HG03097 (cell line): Measurements from ENCODE around the gene ELMO1.
"Not testable (repeated sequence)": the region's sequence is repeated elsewhere in the genome, so short reads cannot be mapped to it uniquely, and the experiment has no call there.

ENCODE experiments used
- ATAC-seq: cut with Tn5 transposase; IDR thresholded peaks from one replicate; pipeline ENCODE4 v1.9.1; 2021; ENCODE audit not compliant: unreplicated experiment, low FRiP score

The ELMO1 gene

GRCh38 chr7:37007691-37008090, 441.0 kb downstream of the ELMO1 start:
- no peak for ATAC-seq

GRCh38 chr7:37007268-37007667, 441.4 kb downstream of the ELMO1 start:
- no peak for ATAC-seq

GRCh38 chr7:37006764-37007163, 441.9 kb downstream of the ELMO1 start:
- no peak for ATAC-seq

- no peak for ATAC-seq
These were observed 448.2 kb downstream of the ELMO1 start for GRCh38 chr7:37000511-37000910.

- ATAC-seq, result no peak
These were observed 448.8 kb downstream of the ELMO1 start for GRCh38 chr7:36999626-37000485.

GRCh38 chr7:36995776-36996175, 452.9 kb downstream of the ELMO1 start:
- ATAC-seq, result no peak

- no peak for ATAC-seq
These were observed 454.1 kb downstream of the ELMO1 start for GRCh38 chr7:36994456-36995112.

- no peak for ATAC-seq
These were observed 461.5 kb downstream of the ELMO1 start for GRCh38 chr7:36986948-36987724.

- ATAC-seq, result no peak
These were observed 462.1 kb downstream of the ELMO1 start for GRCh38 chr7:36986511-36986933.

GRCh38 chr7:36985866-36986400, 462.7 kb downstream of the ELMO1 start:
- ATAC-seq, result no peak

GRCh38 chr7:36985316-36985715, 463.3 kb downstream of the ELMO1 start:
- ATAC-seq, result no peak

- ATAC-seq, result no peak
These were observed 463.9 kb downstream of the ELMO1 start for GRCh38 chr7:36984710-36985312.

GRCh38 chr7:36984041-36984521, 464.6 kb downstream of the ELMO1 start:
- no peak for ATAC-seq

GRCh38 chr7:36982766-36983165, 465.9 kb downstream of the ELMO1 start:
- no peak for ATAC-seq

- no peak for ATAC-seq
These were observed 468.8 kb downstream of the ELMO1 start for GRCh38 chr7:36979810-36980248.

GRCh38 chr7:36978461-36978860, 470.2 kb downstream of the ELMO1 start:
- ATAC-seq, result no peak

- ATAC-seq, result no peak
These were observed 470.8 kb downstream of the ELMO1 start for GRCh38 chr7:36977878-36978277.

GRCh38 chr7:36973534-36973933, 475.1 kb downstream of the ELMO1 start:
- not testable (repeated sequence) for ATAC-seq

- no peak for ATAC-seq
These were observed 476.5 kb downstream of the ELMO1 start for GRCh38 chr7:36972140-36972518.

- ATAC-seq, result no peak
These were observed 477.0 kb downstream of the ELMO1 start for GRCh38 chr7:36971515-36972139.
